ENCODE data around the gene LYG1. TPM values are rescaled to one million over a fixed set of nuclear protein-coding genes. Genes with fewer than 3 reads are reported as not detected.
"Not testable (repeated sequence)": the region's sequence is repeated elsewhere in the genome, so short reads cannot be mapped to it uniquely, and the experiment has no call there.

LYG1 gene
- total RNA-seq, 1 donor from 2014 or later = 2.1 TPM

- H3K4me3 Mint-ChIP-seq = no peak overlapping the region
- H3K9me3 Mint-ChIP-seq = no peaks in the 10 kb centered on the region
- no peaks in the 10 kb centered on the region for H3K27me3 Mint-ChIP-seq
- no peak for DNase-seq (ENCODE audit: extremely low spot score, unreplicated experiment)
- TF ChIP-seq CTCF (conservative IDR thresholded peaks at IDR 0.05) = no peak
- peaks cover 15% of the 10 kb centered on the region for H3K36me3 Mint-ChIP-seq
- H3K27ac Mint-ChIP-seq = no peak overlapping the region
- H3K4me1 Mint-ChIP-seq (ENCODE audit: unreplicated experiment) = no peaks in the 10 kb centered on the region
Measured at GRCh38 chr2:99325384-99325783, 24.4 kb upstream of the LYG1 start.

DNA sequence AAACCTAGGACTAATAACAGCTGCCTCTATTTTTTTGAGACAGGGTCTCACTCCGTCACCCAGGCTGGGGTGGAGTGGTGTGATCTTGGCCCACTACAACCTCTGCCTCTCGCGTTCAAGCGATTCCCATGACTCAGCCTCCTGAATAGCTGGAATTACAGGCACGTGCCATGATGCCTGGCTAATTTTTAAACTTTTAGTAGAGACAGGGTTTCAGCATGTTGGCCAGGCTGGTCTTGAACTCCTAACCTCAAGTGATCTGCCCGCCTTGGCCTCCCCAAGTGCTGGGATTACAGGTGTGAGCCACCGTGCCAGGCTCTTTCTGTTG is 16.8 kb upstream of the LYG1 start:
- peaks cover 30% of the 10 kb centered on the region for H3K36me3 Mint-ChIP-seq
- not testable (repeated sequence) for H3K9me3 Mint-ChIP-seq; DNase-seq (ENCODE audit: extremely low spot score, unreplicated experiment); H3K4me1 Mint-ChIP-seq (ENCODE audit: unreplicated experiment); H3K4me3 Mint-ChIP-seq; H3K27ac Mint-ChIP-seq; H3K27me3 Mint-ChIP-seq

DNA sequence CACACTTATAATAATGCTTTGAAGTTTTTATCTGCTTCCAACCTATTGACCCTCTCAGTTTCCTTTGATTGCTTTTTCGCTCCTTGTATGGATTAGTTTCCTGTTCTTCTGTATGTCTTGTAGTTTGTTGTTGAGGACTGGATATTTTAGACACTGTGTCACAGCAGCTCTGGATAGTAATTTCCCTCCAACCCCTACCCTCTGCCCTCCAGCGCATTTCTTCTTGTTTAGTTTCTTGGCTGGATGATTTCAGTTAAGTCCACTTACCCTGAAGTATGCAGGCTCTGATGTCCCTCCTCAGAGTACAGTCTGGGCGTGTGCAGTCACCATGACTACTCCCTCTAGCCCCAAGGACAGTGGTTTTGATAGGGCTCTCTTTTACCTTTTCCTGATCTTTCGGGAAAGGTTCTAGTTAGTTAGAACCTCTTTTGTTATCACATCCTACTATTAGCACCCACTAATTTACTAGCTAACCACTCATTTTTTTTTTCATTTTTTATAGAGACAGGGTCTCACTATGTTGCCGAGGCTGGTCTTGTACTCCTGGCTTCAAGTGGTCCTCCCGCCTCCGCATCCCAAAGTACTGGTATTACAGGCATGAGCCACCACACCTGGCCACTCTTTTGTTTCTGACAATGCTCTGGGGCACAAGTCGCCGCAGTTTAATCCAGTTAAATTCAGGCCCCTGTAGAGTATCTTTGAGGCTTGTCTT is 16.3 kb upstream of the LYG1 start:
- Mint-ChIP-seq H3K9me3 (no peaks in the 10 kb centered on the region), H3K27ac (no peak overlapping the region), H3K36me3 (peaks cover 30% of the 10 kb centered on the region), H3K4me1 (ENCODE audit: unreplicated experiment) (no peaks in the 10 kb centered on the region), H3K4me3 (no peak overlapping the region), H3K27me3 (no peaks in the 10 kb centered on the region)
- no peak for TF ChIP-seq CTCF (conservative IDR thresholded peaks at IDR 0.05)
- DNase-seq (ENCODE audit: extremely low spot score, unreplicated experiment) = no peak

DNA sequence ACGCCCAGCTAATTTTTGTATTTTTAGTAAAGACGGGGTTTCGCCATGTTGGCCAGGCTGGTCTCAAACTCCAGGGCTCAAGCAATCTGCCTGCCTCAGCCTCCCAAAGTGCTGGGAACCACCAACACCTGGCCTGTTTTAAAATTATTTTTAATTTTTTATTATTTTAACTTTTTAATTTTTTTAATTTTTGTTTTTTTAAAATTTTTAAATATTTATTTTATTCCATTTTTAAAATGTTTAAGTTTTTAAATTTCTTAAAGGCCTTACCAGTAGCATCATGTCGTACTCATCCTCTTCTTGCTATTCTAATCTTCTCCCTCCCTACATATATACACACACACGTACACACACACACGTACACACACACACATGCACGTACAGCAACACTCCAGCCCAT is 1.4 kb downstream of the LYG1 start:
- Mint-ChIP-seq H3K27ac (no peak overlapping the region), H3K36me3 (peaks cover 8% of the 10 kb centered on the region), H3K4me1 (ENCODE audit: unreplicated experiment) (no peaks in the 10 kb centered on the region), H3K27me3 (no peaks in the 10 kb centered on the region), H3K9me3 (no peaks in the 10 kb centered on the region), H3K4me3 (no peak overlapping the region)
- no peak for DNase-seq (ENCODE audit: extremely low spot score, unreplicated experiment)
- no peak for TF ChIP-seq CTCF (conservative IDR thresholded peaks at IDR 0.05)

GRCh38 chr2:99297994-99298393 is 3.0 kb downstream of the LYG1 start:
- Mint-ChIP-seq H3K36me3 (peaks cover 4% of the 10 kb centered on the region), H3K27ac (no peak overlapping the region), H3K9me3 (no peaks in the 10 kb centered on the region), H3K4me1 (ENCODE audit: unreplicated experiment) (no peaks in the 10 kb centered on the region), H3K4me3 (no peak overlapping the region), H3K27me3 (no peaks in the 10 kb centered on the region)
- DNase-seq (ENCODE audit: extremely low spot score, unreplicated experiment) = no peak
- TF ChIP-seq CTCF (conservative IDR thresholded peaks at IDR 0.05) = no peak

DNA sequence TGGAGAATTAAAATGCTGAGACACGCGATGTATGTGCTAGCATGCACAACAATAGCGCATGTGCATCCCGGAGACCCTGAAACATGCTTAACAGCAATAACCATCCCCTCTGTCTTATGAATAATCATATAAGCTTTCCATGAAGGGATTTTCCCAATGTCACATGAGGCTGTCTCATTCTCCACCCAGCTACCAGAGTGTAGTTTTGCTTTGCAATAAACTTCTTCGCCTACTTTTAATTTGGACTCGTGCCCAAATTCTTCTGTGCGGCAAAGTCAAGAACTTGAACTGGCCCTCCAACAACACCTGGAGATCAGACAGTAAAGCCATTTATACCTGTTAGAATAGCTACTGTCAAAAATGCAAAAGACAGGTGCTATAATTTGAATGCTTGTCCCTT is 15.5 kb downstream of the LYG1 start:
- DNase-seq (ENCODE audit: extremely low spot score, unreplicated experiment) = no peak
- Mint-ChIP-seq H3K4me3 (no peak overlapping the region), H3K9me3 (no peaks in the 10 kb centered on the region)

More for the DNA sequence above, 15.5 kb downstream of the LYG1 start:
- TF ChIP-seq CTCF (conservative IDR thresholded peaks at IDR 0.05) = no peak
- no peak overlapping the region for H3K27ac Mint-ChIP-seq
- H3K4me1 Mint-ChIP-seq (ENCODE audit: unreplicated experiment) = no peaks in the 10 kb centered on the region
- H3K36me3 Mint-ChIP-seq = peaks cover 11% of the 10 kb centered on the region
- no peaks in the 10 kb centered on the region for H3K27me3 Mint-ChIP-seq
